GM12874 (cell line): Measurements from ENCODE around the gene ARHGAP42.

Source experiments
- CTCF ChIP-seq: IDR thresholded peaks from 2 replicates; pipeline ENCODE4 v1.5.1; 2011; ENCODE audit warnings: low read depth, mild to moderate bottlenecking, control low read depth, low read length, moderate library complexity; ENCODE audit not compliant: insufficient read depth

Gene ARHGAP42

GRCh38 chr11:100817620-100818019 is 130.5 kb downstream of the ARHGAP42 start:
- no peak for TF ChIP-seq CTCF

- no peak for TF ChIP-seq CTCF
Measured at GRCh38 chr11:100820621-100821020, 133.5 kb downstream of the ARHGAP42 start.

- TF ChIP-seq CTCF = no peak
Measured at GRCh38 chr11:100821198-100821597, 134.1 kb downstream of the ARHGAP42 start.

GRCh38 chr11:100823360-100823759 is 136.3 kb downstream of the ARHGAP42 start:
- no peak for TF ChIP-seq CTCF

- no peak for TF ChIP-seq CTCF
Measured at GRCh38 chr11:100824041-100824809, 137.1 kb downstream of the ARHGAP42 start.

- TF ChIP-seq CTCF = no peak
Measured at GRCh38 chr11:100825626-100826025, 138.5 kb downstream of the ARHGAP42 start.

- peak; percentile 19; the same call in 1 of the 2 replicates for TF ChIP-seq CTCF
Measured at GRCh38 chr11:100827934-100828661, 141.0 kb downstream of the ARHGAP42 start.
